GM19455 (cell line): ENCODE measurements around the gene ZNF778.

ENCODE experiments used
- ATAC-seq: cut with Tn5 transposase; IDR thresholded peaks from one replicate; pipeline ENCODE4 v1.9.1; 2021; ENCODE audit not compliant: unreplicated experiment

ZNF778 gene

GRCh38 chr16:89193576-89194293 lies 23.8 kb upstream of the ZNF778 start:
- ATAC-seq: no peak

DNA sequence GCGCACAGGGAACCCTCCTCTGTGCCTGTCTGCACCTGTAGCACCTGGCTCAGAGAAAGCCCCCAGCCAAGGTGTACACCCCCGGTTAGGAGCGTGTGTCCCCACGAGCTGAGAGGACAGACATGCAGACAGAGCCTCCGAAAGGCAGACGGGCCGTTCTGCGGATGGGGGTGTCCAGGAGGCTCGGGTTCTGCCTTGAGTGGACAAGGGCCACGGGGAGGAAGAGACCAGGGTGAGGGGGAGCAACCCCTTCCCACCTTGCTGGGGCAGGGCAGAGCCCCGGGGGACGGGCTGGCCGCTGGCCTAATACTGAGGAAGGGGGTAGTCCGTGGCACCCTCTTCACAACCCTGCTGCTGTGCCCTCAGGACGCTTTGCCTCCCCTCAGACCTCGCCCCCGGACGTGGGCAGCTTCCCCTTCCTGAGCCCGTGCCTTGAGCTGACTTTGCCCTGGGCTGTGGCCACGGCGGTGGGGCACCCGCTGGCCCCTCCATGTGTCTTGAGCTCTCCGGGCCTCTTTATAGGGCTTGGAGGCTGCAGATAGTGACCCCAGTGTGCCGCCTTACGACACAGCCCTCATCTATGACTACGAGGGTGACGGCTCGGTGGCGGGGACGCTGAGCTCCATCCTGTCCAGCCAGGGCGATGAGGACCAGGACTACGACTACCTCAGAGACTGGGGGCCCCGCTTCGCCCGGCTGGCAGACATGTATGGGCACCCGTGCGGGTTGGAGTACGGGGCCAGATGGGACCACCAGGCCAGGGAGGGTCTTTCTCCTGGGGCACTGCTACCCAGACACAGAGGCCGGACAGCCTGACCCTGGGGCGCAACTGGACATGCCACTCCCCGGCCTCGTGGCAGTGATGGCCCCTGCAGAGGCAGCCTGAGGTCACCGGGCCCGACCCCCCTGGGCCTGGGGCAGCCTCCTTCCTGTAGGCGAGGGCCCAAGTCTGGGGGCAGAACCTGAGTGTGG lies 22.9 kb upstream of the ZNF778 start:
- no peak for ATAC-seq

DNA sequence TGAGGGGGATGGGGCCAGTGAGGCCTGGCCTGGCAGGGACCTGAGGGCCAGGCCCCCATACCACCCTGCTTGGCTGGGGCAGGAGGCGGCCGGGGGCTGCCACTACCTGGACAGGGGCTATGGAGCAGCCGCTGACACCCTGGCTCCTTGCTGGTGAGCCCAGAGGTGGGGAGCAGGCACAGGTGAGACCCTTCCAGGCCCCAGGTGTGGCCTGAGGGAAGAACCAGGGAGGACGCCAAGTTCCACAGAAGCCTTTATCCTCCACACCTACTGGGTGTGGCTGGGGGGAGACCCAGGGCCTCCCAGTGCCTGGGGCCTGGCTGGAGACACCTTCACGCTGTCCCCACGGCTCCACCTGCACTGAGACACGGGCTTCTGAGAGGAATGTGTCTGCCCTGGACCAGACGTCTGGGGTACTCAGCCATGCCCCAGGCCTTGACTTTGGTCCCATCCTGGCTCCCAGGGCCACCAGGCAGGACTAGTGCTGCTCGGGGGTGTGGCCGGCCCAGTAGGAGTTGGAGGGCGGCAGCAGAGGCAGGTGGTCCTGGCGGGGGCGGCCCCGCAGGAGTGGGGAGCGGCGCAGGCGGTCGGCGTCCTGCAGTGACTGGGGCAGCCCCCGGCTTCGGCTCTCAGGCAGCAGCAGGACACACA lies 21.9 kb upstream of the ZNF778 start:
- no peak for ATAC-seq

DNA sequence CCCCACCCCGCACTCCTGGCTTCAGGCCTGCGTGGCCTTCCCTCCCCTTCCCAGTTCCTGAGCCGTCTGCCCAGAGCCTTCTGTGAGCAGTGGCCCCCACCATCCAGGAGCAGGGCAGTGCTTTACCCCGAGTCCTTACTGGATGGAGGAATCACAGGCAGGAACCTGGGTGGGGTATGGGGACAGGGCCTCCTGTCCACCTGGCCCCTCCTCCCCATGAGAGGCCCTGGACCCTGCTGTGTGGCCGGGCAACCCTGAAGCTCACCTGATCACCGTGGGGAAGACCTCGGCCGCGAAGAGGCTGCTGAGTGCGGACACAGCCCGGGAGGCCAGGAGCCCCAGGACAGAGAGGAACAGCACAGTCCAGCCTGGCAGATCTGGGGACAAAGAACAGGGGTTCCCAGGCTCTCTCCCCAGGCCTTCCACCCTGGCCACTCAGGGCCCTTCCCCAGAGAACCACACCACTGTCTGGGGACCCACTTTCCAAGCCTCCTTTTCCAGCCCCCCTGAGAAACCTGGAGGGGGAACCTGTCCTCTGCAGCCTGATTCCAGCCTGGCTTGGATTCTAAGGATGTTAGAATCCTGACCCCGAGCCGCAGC lies 20.4 kb upstream of the ZNF778 start:
- ATAC-seq: no peak

DNA sequence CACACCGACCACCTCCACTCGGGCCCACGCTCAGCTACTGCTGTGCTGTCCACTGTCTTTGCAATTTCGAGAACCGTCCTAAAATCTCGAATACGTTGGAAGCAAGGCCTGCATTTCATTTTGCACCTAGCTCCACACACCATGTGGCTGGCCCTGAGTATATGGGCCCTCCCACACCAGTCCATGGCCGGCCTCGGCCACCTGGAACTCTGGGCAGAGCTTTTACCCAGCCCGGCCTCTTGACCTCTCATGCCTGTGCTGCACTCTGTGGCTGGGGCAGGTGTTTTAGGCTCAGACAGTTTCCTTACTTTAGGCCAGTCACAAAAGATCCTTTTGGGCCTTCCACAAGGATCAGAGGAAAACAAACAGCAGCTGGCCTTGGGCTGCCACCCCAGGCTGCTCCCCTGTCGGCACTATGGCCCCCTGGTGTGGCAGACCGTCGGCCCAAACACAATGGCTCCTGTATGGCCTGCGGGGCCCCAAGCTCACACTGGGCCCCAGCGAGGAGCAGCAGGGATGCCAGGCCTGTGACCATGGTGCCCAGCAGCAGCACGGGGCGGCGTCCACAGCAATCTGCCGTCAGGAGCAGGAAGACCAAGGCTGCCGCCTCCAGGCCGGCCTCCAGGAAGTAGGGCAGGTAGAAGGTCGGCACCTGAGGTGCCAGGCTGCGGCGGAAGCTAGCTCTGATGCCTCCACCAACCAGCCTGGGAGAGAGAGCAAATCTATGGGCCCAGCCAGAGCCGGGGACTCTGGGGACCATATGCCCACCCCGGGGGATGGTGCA lies 19.7 kb upstream of the ZNF778 start:
- ATAC-seq: no peak

DNA sequence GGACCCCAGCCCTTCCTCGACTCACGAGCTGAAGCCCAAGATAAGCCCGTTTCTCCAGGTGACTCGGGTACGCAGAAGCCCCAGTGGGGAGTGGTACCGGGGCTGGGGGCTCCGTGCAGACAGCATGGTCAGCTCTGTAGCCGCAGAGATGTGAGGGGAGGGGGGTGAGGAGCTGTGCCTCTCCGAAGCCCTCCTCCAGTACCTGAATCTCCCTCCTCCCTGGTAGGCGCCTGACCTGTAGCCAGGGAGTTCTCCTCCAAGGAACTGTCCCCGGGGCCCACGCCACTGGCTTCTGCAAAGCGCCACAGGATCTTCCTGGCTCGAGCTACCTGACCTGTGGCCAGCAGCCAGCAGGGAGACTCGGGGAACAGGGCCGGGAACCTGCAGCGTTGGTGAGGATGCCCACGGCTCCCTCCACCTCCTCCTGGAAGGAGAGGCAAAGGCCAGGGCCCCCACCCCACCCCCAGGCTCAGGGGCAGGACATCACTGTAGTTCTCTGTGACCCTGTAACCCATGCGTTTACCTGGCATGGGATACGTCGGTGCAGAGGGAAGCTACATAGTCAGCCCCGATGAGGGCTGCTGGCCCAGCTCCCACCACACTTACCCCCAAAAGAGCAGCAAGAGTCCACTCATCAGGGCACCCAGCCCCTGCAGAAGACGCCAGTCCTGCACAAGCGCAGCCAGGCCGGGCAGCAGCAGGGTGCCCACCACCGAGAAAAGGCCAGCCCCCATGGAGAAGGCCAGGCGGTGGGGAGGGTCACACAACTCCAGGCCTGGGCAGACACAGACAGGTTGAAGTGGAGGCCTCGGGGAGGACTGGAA lies 18.9 kb upstream of the ZNF778 start:
- ATAC-seq: no peak

DNA sequence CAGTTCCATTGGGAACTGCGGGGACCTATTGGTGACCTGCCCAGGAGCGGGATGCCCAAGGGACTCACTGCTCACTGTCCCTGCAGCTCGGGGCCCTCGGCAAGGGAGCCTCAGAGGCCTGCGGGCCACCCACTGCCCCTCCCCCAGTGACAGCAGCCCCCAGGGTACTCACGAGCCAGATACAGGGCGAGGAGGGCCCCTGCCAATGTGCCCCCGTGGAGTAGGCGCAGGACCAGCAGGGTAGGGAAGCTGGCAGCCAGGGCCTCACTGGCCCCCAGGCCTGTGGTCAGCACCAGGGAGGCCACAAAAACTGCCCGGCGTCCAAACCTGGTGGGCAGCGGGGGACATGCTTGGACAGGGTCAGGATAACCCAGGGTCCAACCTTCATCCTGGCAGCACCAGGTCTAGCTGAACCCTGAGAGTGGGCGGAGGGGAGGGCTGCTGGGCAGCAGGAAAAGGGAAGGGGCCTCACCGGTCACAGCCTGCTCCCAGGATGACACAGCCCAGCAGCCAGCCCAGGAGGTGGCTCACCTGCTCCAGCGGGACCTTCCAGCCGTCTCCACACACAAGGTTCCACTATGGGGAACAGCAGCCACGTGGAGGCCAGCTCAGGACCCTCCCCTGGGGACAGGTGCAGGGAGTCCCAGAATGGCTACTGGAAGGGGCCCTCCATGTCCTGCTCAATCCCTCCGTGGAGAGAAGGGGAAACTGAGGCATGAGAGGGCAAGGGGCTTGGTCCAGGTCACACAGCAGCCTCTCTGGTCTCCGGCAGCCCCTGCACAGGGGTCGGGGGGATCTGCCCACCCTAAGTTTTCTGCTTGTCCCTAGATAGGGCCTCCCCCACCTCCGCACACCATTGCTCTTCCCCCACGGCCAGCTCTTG lies 18.0 kb upstream of the ZNF778 start:
- ATAC-seq: no peak

DNA sequence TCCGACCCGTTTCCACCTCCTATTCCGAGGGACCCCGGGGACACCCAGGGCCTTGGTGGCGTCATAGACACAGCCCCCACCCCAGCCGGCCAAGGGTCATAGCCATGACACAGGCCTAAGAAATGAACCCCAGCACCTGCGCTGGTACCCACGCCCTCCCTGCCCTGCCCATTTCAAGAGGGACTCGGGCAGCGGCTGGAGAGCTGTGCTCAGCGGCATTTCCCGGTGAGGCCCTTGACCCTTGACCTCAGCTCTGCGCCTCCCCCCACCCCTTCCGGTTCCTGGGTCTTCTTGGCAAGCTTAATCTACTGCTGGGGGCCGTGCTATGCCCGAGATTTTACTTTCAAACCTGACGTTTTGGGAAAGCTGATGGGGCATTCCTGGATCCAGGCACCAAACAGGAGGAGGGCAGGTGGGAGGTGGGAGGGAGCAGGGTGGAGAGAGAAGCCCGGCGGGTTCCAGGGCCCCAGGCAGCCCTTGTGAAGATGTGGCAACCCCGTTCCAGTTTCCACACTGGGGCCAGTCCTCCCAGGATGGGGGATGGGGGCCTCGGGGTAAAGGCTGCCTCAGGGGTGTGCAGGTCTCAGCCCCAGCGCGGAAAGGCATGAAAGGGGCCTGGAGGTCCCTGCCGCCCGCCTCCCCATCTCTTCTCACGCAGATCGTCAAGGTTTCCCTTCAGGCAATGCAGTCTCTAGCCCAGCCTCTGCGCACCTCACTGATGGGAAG lies 17.2 kb upstream of the ZNF778 start, which contains the start of gene SLC22A31:
SLC22A31 (minus strand) TSS at position 414 of the 726 bp plus-strand sequence; CDS start at position 378, 36 bp downstream.
- no peak for ATAC-seq

GRCh38 chr16:89200850-89201411 lies 16.6 kb upstream of the ZNF778 start:
- ATAC-seq: no peak

GRCh38 chr16:89201439-89202377 lies 15.8 kb upstream of the ZNF778 start:
- ATAC-seq: no peak

GRCh38 chr16:89202422-89203215 lies 14.9 kb upstream of the ZNF778 start:
- ATAC-seq: no peak

DNA sequence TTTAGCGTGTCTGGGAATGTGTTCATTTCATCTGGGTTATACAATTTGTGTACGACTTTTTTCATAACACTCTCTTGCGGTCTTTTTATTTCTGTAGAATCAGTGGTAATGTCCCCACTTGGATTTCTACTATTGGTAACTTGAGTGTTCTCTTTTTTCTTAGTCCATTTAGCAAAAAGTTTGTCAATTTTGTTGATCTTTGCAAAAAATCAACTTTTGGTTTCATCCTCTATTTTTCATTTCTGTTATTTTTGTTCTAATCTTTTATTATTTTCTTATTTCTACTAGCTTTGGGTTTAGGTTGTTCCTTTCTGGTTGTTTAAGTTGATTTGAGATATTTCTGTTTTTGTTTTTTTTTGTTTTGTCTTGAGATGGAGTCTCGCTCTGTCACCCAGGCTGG lies 9.5 kb upstream of the ZNF778 start:
- no peak for ATAC-seq

GRCh38 chr16:89209522-89210044 lies 7.9 kb upstream of the ZNF778 start:
- no peak for ATAC-seq

DNA sequence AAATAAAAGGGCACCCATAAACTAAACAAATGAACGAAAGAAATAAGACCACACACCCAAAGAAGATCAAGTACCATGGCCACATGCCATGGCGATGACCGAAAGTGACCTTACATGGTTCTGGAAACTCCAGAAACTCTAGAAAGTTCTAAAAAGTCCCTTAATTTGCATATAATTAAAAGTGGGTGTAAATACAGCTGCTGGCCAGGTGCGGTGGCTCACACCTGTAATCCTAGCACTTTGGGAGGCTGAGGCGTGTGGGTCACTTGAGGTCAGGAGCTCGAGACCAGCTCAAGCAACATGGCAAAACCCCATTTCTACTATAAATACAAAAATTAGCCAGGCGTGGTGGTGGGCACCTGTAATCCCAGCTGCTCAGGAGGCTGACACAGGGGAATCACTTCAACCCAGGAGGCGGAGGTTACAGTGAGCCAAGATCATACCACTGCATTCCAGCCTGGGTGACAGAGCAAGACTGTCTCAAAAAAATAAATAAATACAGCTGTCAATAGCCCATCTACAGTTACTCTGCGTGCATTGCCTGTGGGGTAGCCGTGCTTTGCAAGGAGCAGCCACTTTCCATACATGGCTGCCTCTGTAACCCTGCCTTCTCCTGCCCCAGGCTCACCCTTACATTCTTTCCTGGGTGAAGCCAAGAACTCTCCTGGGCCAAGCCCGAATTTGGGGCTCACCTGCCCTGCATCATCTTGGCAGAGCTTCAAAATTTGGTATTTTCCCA lies 7.2 kb upstream of the ZNF778 start:
- ATAC-seq: no peak
